ENCODE measurements around the gene PABPC1L. TPM values are rescaled to one million over a fixed set of nuclear protein-coding genes. Genes with fewer than 3 reads are reported as not detected.

Gene PABPC1L
- total RNA-seq, 1 donor from 2014 or later, result 15.7 TPM

- Histone ChIP-seq H3K4me3 (ENCODE audit: low read depth, low read length) (peak overlapping the region; percentile 72), H3K27me3 (ENCODE audit: control insufficient read depth, insufficient read depth, low read length) (no peaks in the 10 kb centered on the region), H3K36me3 (ENCODE audit: control insufficient read depth, insufficient read depth, low read length) (peaks cover 2% of the 10 kb centered on the region)
- no peak for TF ChIP-seq CTCF (IDR thresholded peaks at IDR 0.05; ENCODE audit: insufficient read depth, low read length, poor library complexity, severe bottlenecking)
- DNase-seq (ENCODE audit: low read depth), result no peak
Observed at GRCh38 chr20:44959082-44959637, 49.3 kb downstream of the PABPC1L start.

DNA sequence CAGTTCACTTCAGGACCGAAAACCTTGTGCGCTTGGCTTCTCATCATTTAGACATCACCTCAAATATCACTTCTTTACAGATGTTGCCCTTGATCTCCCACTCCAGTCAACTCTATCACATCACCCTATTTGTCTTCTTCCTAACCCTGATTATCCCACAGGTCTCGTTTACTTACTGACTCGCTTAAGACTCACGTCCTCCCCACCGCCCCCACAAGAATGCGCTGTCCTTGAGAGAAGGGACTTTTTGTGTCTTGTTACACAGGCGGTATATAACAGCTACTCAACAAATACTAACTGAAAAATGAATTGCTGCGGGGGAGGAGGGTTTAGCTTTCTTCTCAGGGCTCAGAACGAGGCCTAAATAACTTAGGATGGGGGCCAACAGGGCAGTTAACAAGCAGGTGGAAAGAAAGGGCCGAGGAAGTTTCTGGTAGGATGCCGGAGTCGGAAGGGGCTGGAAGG, 49.8 kb downstream of the PABPC1L start:
- Histone ChIP-seq H3K27me3 (ENCODE audit: control insufficient read depth, insufficient read depth, low read length) (no peaks in the 10 kb centered on the region), H3K36me3 (ENCODE audit: control insufficient read depth, insufficient read depth, low read length) (peaks cover 2% of the 10 kb centered on the region), H3K4me3 (ENCODE audit: low read depth, low read length) (peak overlapping the region; percentile 72)
- DNase-seq (ENCODE audit: low read depth), result peak; percentile 47
- TF ChIP-seq CTCF (IDR thresholded peaks at IDR 0.05; ENCODE audit: insufficient read depth, low read length, poor library complexity, severe bottlenecking), result no peak

DNA sequence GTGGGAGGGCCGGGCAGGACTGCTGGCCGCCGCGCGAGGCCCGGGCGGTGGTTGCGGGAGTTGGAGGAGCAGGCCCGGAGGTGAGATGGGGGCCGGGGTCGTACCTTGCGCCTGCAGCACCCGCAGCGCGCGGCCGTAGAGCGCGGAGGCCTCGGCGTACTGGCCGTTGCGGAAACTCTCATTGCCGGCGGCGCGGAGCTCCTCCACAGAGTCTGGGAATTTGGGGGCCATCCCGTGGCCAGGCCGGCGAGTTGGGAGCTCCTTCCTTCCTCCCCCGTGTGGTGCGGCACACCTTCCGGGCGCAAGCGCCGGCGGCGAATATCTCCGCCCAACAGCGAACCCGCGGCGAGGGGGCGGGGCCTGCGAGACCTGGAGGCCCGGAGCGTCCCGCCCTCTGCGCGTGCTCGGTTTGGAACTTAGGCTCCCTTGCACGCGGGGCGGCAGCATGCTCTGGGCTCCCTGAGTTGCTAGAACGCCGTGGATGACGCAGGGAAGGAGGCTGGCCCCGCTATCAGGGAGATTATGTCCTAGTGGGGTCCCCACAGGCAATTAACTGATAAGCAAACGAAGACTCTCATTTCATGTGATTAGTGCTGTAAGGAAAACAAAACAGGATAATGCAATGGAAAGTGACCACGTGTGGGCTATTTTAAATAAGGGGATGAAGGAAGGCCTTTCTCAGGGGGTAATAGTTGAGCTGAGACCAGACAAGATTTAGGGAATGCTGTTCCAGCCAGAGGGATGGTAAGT, 50.4 kb downstream of the PABPC1L start, which contains the start of gene TOMM34:
Gene TOMM34, minus strand, starts transcription at position 295 of the 750 bp plus-strand sequence. Its CDS starts 64 bp downstream, at position 231.
- Histone ChIP-seq H3K4me3 (ENCODE audit: low read depth, low read length) (peak within 1 kb of the TSS; percentile 72), H3K36me3 (ENCODE audit: control insufficient read depth, insufficient read depth, low read length) (no peaks in the 10 kb centered on the region), H3K27me3 (ENCODE audit: control insufficient read depth, insufficient read depth, low read length) (no peaks in the 10 kb centered on the region)
- peak; percentile 66 for DNase-seq (ENCODE audit: low read depth)
- TF ChIP-seq CTCF (IDR thresholded peaks at IDR 0.05; ENCODE audit: insufficient read depth, low read length, poor library complexity, severe bottlenecking), result no peak

- no peak for DNase-seq (ENCODE audit: low read depth)
- H3K4me3 ChIP-seq (ENCODE audit: low read depth, low read length), result no peak overlapping the region
- TF ChIP-seq CTCF (IDR thresholded peaks at IDR 0.05; ENCODE audit: insufficient read depth, low read length, poor library complexity, severe bottlenecking), result no peak
- no peaks in the 10 kb centered on the region for H3K27me3 ChIP-seq (ENCODE audit: control insufficient read depth, insufficient read depth, low read length)
- no peaks in the 10 kb centered on the region for H3K36me3 ChIP-seq (ENCODE audit: control insufficient read depth, insufficient read depth, low read length)
Observed at GRCh38 chr20:44961011-44961869, 51.4 kb downstream of the PABPC1L start.

- Histone ChIP-seq H3K4me3 (ENCODE audit: low read depth, low read length) (no peak overlapping the region), H3K36me3 (ENCODE audit: control insufficient read depth, insufficient read depth, low read length) (no peaks in the 10 kb centered on the region), H3K27me3 (ENCODE audit: control insufficient read depth, insufficient read depth, low read length) (no peaks in the 10 kb centered on the region)
- TF ChIP-seq CTCF (IDR thresholded peaks at IDR 0.05; ENCODE audit: insufficient read depth, low read length, poor library complexity, severe bottlenecking), result no peak
- DNase-seq (ENCODE audit: low read depth), result peak; percentile 16
Observed at GRCh38 chr20:44961870-44962267, 52.0 kb downstream of the PABPC1L start.
